HCT116 (cell line): ENCODE data around the gene PLEKHG3. TPM values are rescaled to one million over a fixed set of nuclear protein-coding genes. Genes with fewer than 3 reads are reported as not detected.

Source experiments
- ATAC-seq: fragments of 200-7000 bp; cut with Tn5 transposase; 2 replicates; pipeline ENCODE4 v1.9.1; 2020; ENCODE audit warnings: mild to moderate bottlenecking, moderate library complexity
- BruUV-seq: library from RNA; stranded (reverse); fragments of 400-500 nt; replicated peaks from 2 replicates; lab custom pipeline; 2021; lab: Mats Ljungman, UMichigan
- CTCF ChIA-PET: fragments of 300-600 bp; sonication (Branson Sonifier 250); formaldehyde crosslinking; loops from one replicate; lab custom pipeline; 2021; ENCODE audit warnings: antibody characterized with exemption; lab: Charles Lee
- POLR2A ChIA-PET: fragments of 300-600, 350-600 bp; sonication (Branson Sonifier 250); formaldehyde crosslinking; loops from one replicate; lab custom pipeline; 2021; ENCODE audit warnings: antibody characterized with exemption; lab: Charles Lee
- RAD21 ChIA-PET, 2 experiments: fragments of 300-600 bp; sonication (Branson Sonifier 250); formaldehyde crosslinking; loops; one replicate each; lab custom pipeline; 2023; ENCODE audit warnings: low total read pairs in 2 of 2; ENCODE audit not compliant: uncharacterized antibody in 2 of 2, unreplicated experiment in 2 of 2, low non-redundant PET in 1 of 2; lab: Charles Lee
- DNase-seq: peaks from one replicate; pipeline ENCODE4 v3.0.0-alpha.2; 2010; ENCODE audit warnings: low read depth, low spot score
- H2AFZ ChIP-seq: fragments of 200-600 bp; shearing (Covaris generic), sonication (generic); 2 replicates; pipeline ENCODE4 v1.6.1; 2017; ENCODE audit warnings: low read depth, mixed run types, mixed read lengths, antibody characterized with exemption, low read length; ENCODE audit not compliant: poor library complexity, severe bottlenecking
- H3K27ac ChIP-seq: 2 replicates; pipeline ENCODE4 v1.5.1; 2012; ENCODE audit warnings: low read depth, low read length
- H3K27me3 ChIP-seq: fragments of 200-600 bp; sonication (generic); 2 replicates; pipeline ENCODE4 v1.6.1; 2016; ENCODE audit warnings: mixed run types, low read length, mixed read lengths; ENCODE audit not compliant: insufficient read depth
- H3K36me3 ChIP-seq, 2 experiments: fragments of 200-500 bp in 1 of 2; fragments of 200-600 bp in 1 of 2; sonication (Bioruptor generic) in 1 of 2; sonication (generic) in 1 of 2; 2 replicates each; pipeline versions ENCODE4 v1.5.1 to v1.6.1; 2014 to 2016; ENCODE audit warnings: low read length in 2 of 2, inconsistent platforms in 1 of 2, mixed read lengths in 1 of 2, mixed run types in 1 of 2; ENCODE audit not compliant: insufficient read depth in 2 of 2, control insufficient read depth in 1 of 2
- H3K4me1 ChIP-seq, 2 experiments: fragments of 200-600 bp in 1 of 2; sonication (generic) in 1 of 2; 2 replicates each; pipeline versions ENCODE4 v1.5.1 to v1.6.1; 2012 to 2017; ENCODE audit warnings: low read length in 2 of 2, inconsistent platforms in 1 of 2, mild to moderate bottlenecking in 1 of 2, mixed read lengths in 1 of 2, mixed run types in 1 of 2, moderate library complexity in 1 of 2; ENCODE audit not compliant: insufficient read depth in 2 of 2, control insufficient read depth in 1 of 2
- H3K4me2 ChIP-seq: fragments of 200-600 bp; sonication (generic); 2 replicates; pipeline ENCODE4 v1.6.1; 2017; ENCODE audit warnings: mixed run types, low read length, mixed read lengths
- H3K4me3 ChIP-seq, 2 experiments: fragments of 200-600 bp in 1 of 2; sonication (generic) in 1 of 2; replicated peaks in 1 of 2; 2 replicates each; pipeline ENCODE4 v1.5.1; 2011 to 2016; ENCODE audit warnings: low read length in 2 of 2, control low read depth in 1 of 2, low read depth in 1 of 2, mild to moderate bottlenecking in 1 of 2, mixed read lengths in 1 of 2, mixed run types in 1 of 2
- H3K79me2 ChIP-seq: fragments of 200-600 bp; sonication (generic); 2 replicates; pipeline ENCODE4 v1.6.1; 2017; ENCODE audit warnings: mild to moderate bottlenecking, mixed run types, low read length, moderate library complexity, mixed read lengths; ENCODE audit not compliant: insufficient read depth
- H3K9ac ChIP-seq: fragments of 200-600 bp; sonication (generic); 2 replicates; pipeline ENCODE4 v1.6.1; 2016; ENCODE audit warnings: low read length, mixed read lengths
- H3K9me2 ChIP-seq: fragments of 200-600 bp; sonication (generic), shearing (Covaris generic); 2 replicates; pipeline ENCODE4 v1.6.1; 2017; ENCODE audit warnings: mixed run types, mild to moderate bottlenecking, moderate library complexity; ENCODE audit not compliant: insufficient read depth
- H3K9me3 ChIP-seq, 2 experiments: fragments of 200-500 bp in 1 of 2; fragments of 200-600 bp in 1 of 2; sonication (Bioruptor generic) in 1 of 2; sonication (generic) in 1 of 2; 2 replicates each; pipeline ENCODE4 v1.6.1; 2014 to 2017; ENCODE audit warnings: low read length in 2 of 2, mixed read lengths in 2 of 2, inconsistent platforms in 1 of 2, low read depth in 1 of 2, mild to moderate bottlenecking in 1 of 2, mixed run types in 1 of 2, moderate library complexity in 1 of 2; ENCODE audit not compliant: control insufficient read depth in 1 of 2, insufficient read depth in 1 of 2
- H4K20me1 ChIP-seq: fragments of 200-600 bp; sonication (generic), shearing (Covaris generic); 2 replicates; pipeline ENCODE4 v1.6.1; 2017; ENCODE audit warnings: mixed run types, mild to moderate bottlenecking, moderate library complexity; ENCODE audit not compliant: insufficient read depth
- CBX3 ChIP-seq: IDR thresholded peaks from 2 replicates; pipeline ENCODE4 v1.6.1; 2012; ENCODE audit warnings: low read depth
- CEBPB ChIP-seq: IDR thresholded peaks from 2 replicates; pipeline ENCODE4 v1.6.1; 2012; ENCODE audit warnings: low read depth
- CTCF ChIP-seq, 3 experiments: fragments of 200-600 bp in 1 of 3; sonication (generic) in 1 of 3; IDR thresholded peaks in 2 of 3; conservative IDR thresholded peaks in 1 of 3; 2 replicates each; pipeline ENCODE4 v1.5.1; 2012 to 2017; ENCODE audit warnings: low read depth in 2 of 3, low read length in 2 of 3, antibody characterized with exemption in 1 of 3, borderline replicate concordance in 1 of 3, control low read depth in 1 of 3, mild to moderate bottlenecking in 1 of 3, mixed read lengths in 1 of 3, mixed run types in 1 of 3, moderate library complexity in 1 of 3; ENCODE audit not compliant: insufficient read depth in 1 of 3
- FOSL1 ChIP-seq: IDR thresholded peaks from 2 replicates; pipeline ENCODE4 v1.6.1; 2012; ENCODE audit warnings: low read depth
- POLR2A ChIP-seq: IDR thresholded peaks from 2 replicates; pipeline ENCODE4 v1.7.0; 2011; ENCODE audit warnings: borderline replicate concordance; ENCODE audit not compliant: insufficient read depth, insufficient read length; ENCODE audit errors: extremely low read depth
- POLR2AphosphoS5 ChIP-seq: IDR thresholded peaks from 2 replicates; pipeline ENCODE4 v1.6.1; 2011; ENCODE audit warnings: mild to moderate bottlenecking, low read depth, low read length, moderate library complexity
- RAD21 ChIP-seq: IDR thresholded peaks from 2 replicates; pipeline ENCODE4 v1.6.1; 2012; ENCODE audit warnings: low read depth, mild to moderate bottlenecking
- YY1 ChIP-seq: IDR thresholded peaks from 2 replicates; pipeline ENCODE4 v1.6.1; 2011; ENCODE audit warnings: low read length, low read depth, moderate library complexity, mild to moderate bottlenecking; ENCODE audit not compliant: insufficient replicate concordance; ENCODE audit errors: extremely low read depth
- ZBTB33 ChIP-seq: IDR thresholded peaks from 2 replicates; pipeline ENCODE4 v1.6.1; 2011; ENCODE audit warnings: mild to moderate bottlenecking, low read length, moderate library complexity; ENCODE audit not compliant: insufficient replicate concordance; ENCODE audit errors: extremely low read depth
- intact Hi-C: fragments of 100-400 bp; cut with micrococcal nuclease; formaldehyde crosslinking; loops from 2 replicates; pipeline ENCODE4 v1.10.0; 2022
- total RNA-seq: library from RNA; stranded (reverse); gene quantifications from one replicate; pipeline ENCODE4 v1.2.1, GENCODE V29; 2021; ENCODE audit not compliant: unreplicated experiment

PLEKHG3 gene
- total RNA-seq, 1 experiment from 2014 or later, result 55.6 TPM

GRCh38 chr14:64792871-64793560 lies 88.8 kb downstream of the PLEKHG3 start:
- H3K79me2 ChIP-seq, result no peaks in the 10 kb centered on the region
- no peaks in the 10 kb centered on the region for H4K20me1 ChIP-seq
- ChIA-PET POLR2A (no interaction called here), CTCF (interaction anchor here (0.5 kb wide), 1 partner anchor 227 kb away, joined by 3 read pairs; no protein-coding TSS in a partner anchor), RAD21 (no interaction called here)
- H3K4me1 ChIP-seq, result peaks cover 2 to 11% of the 10 kb centered on the region in 2 experiments; a peak in 2 of 4 replicates
- H2AFZ ChIP-seq, result no peak overlapping the region
- H3K27me3 ChIP-seq, result no peaks in the 10 kb centered on the region
- TF ChIP-seq CEBPB (no peak), CBX3 (no peak), RAD21 (no peak), ZBTB33 (no peak), YY1 (no peak), POLR2AphosphoS5 (no peak), FOSL1 (no peak), CTCF (IDR thresholded peaks at IDR 0.05 in 2 of 3, conservative IDR thresholded peaks at IDR 0.05 in 1 of 3; ENCODE audit: borderline replicate concordance in 1 of 3, insufficient read depth in 1 of 3, low read depth in 2 of 3, low read length in 2 of 3) (no peak), POLR2A (no peak)
- ATAC-seq (no peak), DNase-seq (no peak)
- no peak overlapping the region for H3K4me3 ChIP-seq
- H3K9me2 ChIP-seq, result no peaks in the 10 kb centered on the region
- H3K27ac ChIP-seq, result no peak overlapping the region
- intact Hi-C loops, result no loop called here
- no peaks in the 10 kb centered on the region for H3K36me3 ChIP-seq
- H3K9ac ChIP-seq, result no peak overlapping the region
- H3K4me2 ChIP-seq, result no peak overlapping the region
- no peaks in the 10 kb centered on the region for H3K9me3 ChIP-seq
- no TSS peak for BruUV-seq
